ENCODE measurements around the gene SRP14. TPM values are rescaled to one million over a fixed set of nuclear protein-coding genes. Genes with fewer than 3 reads are reported as not detected.
A peak's percentile ranks its signal among the peaks of the same experiment; 100 is the strongest.

Gene SRP14
- total and polyA plus RNA-seq, 9 of the 15 experiments (the other 6 are each of a cell fraction or from before 2014, with no cell fraction given), result 161 to 1,097 (median 402) TPM

- TF ChIP-seq CHD4 (IDR thresholded peaks at IDR 0.05; ENCODE audit: insufficient read depth, insufficient replicate concordance, low read depth, low read length, poor library complexity, severe bottlenecking) (no peak), MCM2 (IDR thresholded peaks at IDR 0.05; ENCODE audit: low read depth) (no peak), TRIM24 (IDR thresholded peaks at IDR 0.05) (no peak; a peak in 1 of 4 replicates), ZBTB40 (IDR thresholded peaks at IDR 0.05) (peak; percentile 36; the same call in 1 of the 2 replicates), ZBTB40 (CRISPR knock-in tag; IDR thresholded peaks at IDR 0.05) (no peak)
Observed at GRCh38 chr15:40080847-40081246, 41.9 kb upstream of the SRP14 start (continued).

Measured in K562 (cell line).